Measurements from ENCODE around the gene PTPRJ.

PTPRJ gene

GRCh38 chr11:48105096-48105990, 125.0 kb downstream of the PTPRJ start:
- H3K4me3 ChIP-seq (ENCODE audit: low read length): peak overlapping the region; percentile 45; the same call in 1 of the 2 replicates
- H3F3A ChIP-seq (ENCODE audit: control insufficient read depth, insufficient read depth): peaks cover 3% of the 10 kb centered on the region; the same call in 1 of the 2 replicates
- no peaks in the 10 kb centered on the region for H3K36me3 ChIP-seq (ENCODE audit: control insufficient read depth, low read length)
- TF ChIP-seq CTCF (IDR thresholded peaks at IDR 0.05; ENCODE audit: low read depth, low read length, poor library complexity, severe bottlenecking) (peak; percentile 19), EZH2phosphoT487 (IDR thresholded peaks at IDR 0.05; ENCODE audit: borderline replicate concordance, low read length) (no peak)
- H4K20me1 ChIP-seq (ENCODE audit: control insufficient read depth, insufficient read depth, low read depth, low read length): no peaks in the 10 kb centered on the region
- 0 out of 2 replicates have a peak, but pooled peaks cover 2% of the 10 kb centered on the region for H3K27me3 ChIP-seq (ENCODE audit: control insufficient read depth, low read length)
- no peaks in the 10 kb centered on the region for H3K79me2 ChIP-seq (ENCODE audit: control insufficient read depth, low read length)
- peaks cover 49% of the 10 kb centered on the region for H3K4me1 ChIP-seq (ENCODE audit: control insufficient read depth, low read length)
- no peak overlapping the region for H3K27ac ChIP-seq (ENCODE audit: low read depth, low read length)
- H3K9me3 ChIP-seq (ENCODE audit: control insufficient read depth, insufficient read depth, low read length): no peaks in the 10 kb centered on the region
- no peaks in the 10 kb centered on the region for H3K9me2 ChIP-seq (replicated peaks; ENCODE audit: control insufficient read depth, low read length)
- H3K4me2 ChIP-seq (ENCODE audit: low read length): peak overlapping the region; percentile 64

DNA sequence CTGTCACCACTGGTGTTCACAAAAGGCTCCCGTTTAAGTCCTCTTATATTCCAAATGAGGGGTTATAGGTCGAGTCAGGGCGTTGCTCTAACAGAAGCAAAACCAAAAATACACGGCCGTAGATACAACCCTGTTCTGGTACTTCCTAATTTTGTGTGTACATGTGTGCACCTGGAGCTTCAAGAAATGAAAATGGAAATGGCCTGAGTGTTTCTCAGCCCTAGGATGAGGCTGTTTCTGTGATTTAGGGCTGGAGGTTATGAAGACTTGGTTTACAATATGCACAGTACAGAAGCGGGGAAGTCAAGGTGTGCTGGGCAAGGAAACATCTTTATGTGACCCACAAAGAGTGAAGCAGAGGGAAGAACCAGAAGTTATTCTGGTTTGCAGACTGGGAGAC, 125.8 kb downstream of the PTPRJ start:
- H3K4me3 ChIP-seq (ENCODE audit: low read length): peak overlapping the region; percentile 45
- peak overlapping the region; percentile 19; the same call in 1 of the 2 replicates for H3K27ac ChIP-seq (ENCODE audit: low read depth, low read length)
- 0 out of 2 replicates have a peak, but pooled peaks cover under 1% of the 10 kb centered on the region for H3K27me3 ChIP-seq (ENCODE audit: control insufficient read depth, low read length)
- H3K4me2 ChIP-seq (ENCODE audit: low read length): peak overlapping the region; percentile 64
- H3K9me2 ChIP-seq (replicated peaks; ENCODE audit: control insufficient read depth, low read length): no peaks in the 10 kb centered on the region
- peaks cover 3% of the 10 kb centered on the region; the same call in 1 of the 2 replicates for H3F3A ChIP-seq (ENCODE audit: control insufficient read depth, insufficient read depth)
- no peak for TF ChIP-seq EZH2phosphoT487 (IDR thresholded peaks at IDR 0.05; ENCODE audit: borderline replicate concordance, low read length)
- TF ChIP-seq CTCF (IDR thresholded peaks at IDR 0.05; ENCODE audit: low read depth, low read length, poor library complexity, severe bottlenecking): no peak
- no peaks in the 10 kb centered on the region for H3K36me3 ChIP-seq (ENCODE audit: control insufficient read depth, low read length)
- no peaks in the 10 kb centered on the region for H3K9me3 ChIP-seq (ENCODE audit: control insufficient read depth, insufficient read depth, low read length)
- H3K4me1 ChIP-seq (ENCODE audit: control insufficient read depth, low read length): peaks cover 55% of the 10 kb centered on the region
- no peaks in the 10 kb centered on the region for H3K79me2 ChIP-seq (ENCODE audit: control insufficient read depth, low read length)
- H4K20me1 ChIP-seq (ENCODE audit: control insufficient read depth, insufficient read depth, low read depth, low read length): no peaks in the 10 kb centered on the region

DNA sequence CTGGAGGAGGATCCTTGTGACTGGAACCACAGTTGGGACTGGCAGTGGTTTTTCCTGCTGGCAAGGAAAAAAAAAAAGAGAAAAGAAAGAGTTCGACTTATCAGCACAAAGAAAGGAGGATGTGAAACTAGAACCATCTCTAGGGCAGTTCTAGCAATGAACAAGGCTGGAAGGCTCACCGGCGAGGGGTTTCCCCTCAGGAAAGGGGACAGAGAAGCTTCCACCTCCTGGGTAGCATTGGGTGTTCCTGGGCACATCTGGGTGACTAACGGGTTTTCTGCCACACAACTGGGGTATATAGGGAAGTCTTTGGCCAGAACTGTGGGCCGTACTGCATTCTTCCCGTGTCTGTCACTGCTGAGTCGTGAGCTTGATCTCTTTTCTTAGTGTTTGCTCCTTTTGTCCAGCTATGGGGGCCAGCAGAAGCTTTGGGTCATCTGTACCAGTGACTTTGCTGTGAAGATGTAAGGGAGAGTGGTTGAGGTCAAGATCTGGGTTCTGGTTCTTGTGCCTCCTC, 126.9 kb downstream of the PTPRJ start:
- peak overlapping the region; percentile 38 for H3K4me2 ChIP-seq (ENCODE audit: low read length)
- H3K27ac ChIP-seq (ENCODE audit: low read depth, low read length): no peak overlapping the region
- no peaks in the 10 kb centered on the region for H3K9me3 ChIP-seq (ENCODE audit: control insufficient read depth, insufficient read depth, low read length)
- peaks cover 64% of the 10 kb centered on the region for H3K4me1 ChIP-seq (ENCODE audit: control insufficient read depth, low read length)
- no peak for TF ChIP-seq EZH2phosphoT487 (IDR thresholded peaks at IDR 0.05; ENCODE audit: borderline replicate concordance, low read length)
- TF ChIP-seq CTCF (IDR thresholded peaks at IDR 0.05; ENCODE audit: low read depth, low read length, poor library complexity, severe bottlenecking): no peak
- H3K36me3 ChIP-seq (ENCODE audit: control insufficient read depth, low read length): no peaks in the 10 kb centered on the region
- H4K20me1 ChIP-seq (ENCODE audit: control insufficient read depth, insufficient read depth, low read depth, low read length): no peaks in the 10 kb centered on the region
- H3K4me3 ChIP-seq (ENCODE audit: low read length): peak overlapping the region; percentile 3
- no peaks in the 10 kb centered on the region for H3K9me2 ChIP-seq (replicated peaks; ENCODE audit: control insufficient read depth, low read length)
- no peaks in the 10 kb centered on the region for H3K27me3 ChIP-seq (ENCODE audit: control insufficient read depth, low read length)
- H3K79me2 ChIP-seq (ENCODE audit: control insufficient read depth, low read length): no peaks in the 10 kb centered on the region
- peaks cover 3% of the 10 kb centered on the region; the same call in 1 of the 2 replicates for H3F3A ChIP-seq (ENCODE audit: control insufficient read depth, insufficient read depth)
